Ureter (tissue), 1 donor: ENCODE results near the gene MPHOSPH10. TPM values are rescaled to one million over a fixed set of nuclear protein-coding genes. Genes with fewer than 3 reads are reported as not detected.
"Not testable (repeated sequence)": the region's sequence is repeated elsewhere in the genome, so short reads cannot be mapped to it uniquely, and the experiment has no call there.

ENCODE experiments used
- DNase-seq: peaks from one replicate; pipeline ENCODE4 v3.0.0-alpha.2; 2020; ENCODE audit warnings: low spot score
- total RNA-seq: library from RNA; stranded (reverse); gene quantifications from one replicate; pipeline ENCODE4 v1.2.4, GENCODE V29; 2023
- donor health status: DM: yes; HTN: yes; CAD: no.

MPHOSPH10 gene
- total RNA-seq, 1 donor from 2014 or later, result 54.0 TPM

GRCh38 chr2:71122387-71123298 lies 7.8 kb upstream of the MPHOSPH10 start:
- no peak for DNase-seq

GRCh38 chr2:71125506-71126294 lies 4.7 kb upstream of the MPHOSPH10 start:
- no peak for DNase-seq

GRCh38 chr2:71126957-71127356 lies 3.5 kb upstream of the MPHOSPH10 start:
- no peak for DNase-seq

GRCh38 chr2:71129114-71129901 lies 1.1 kb upstream of the MPHOSPH10 start:
- peak; percentile 77 for DNase-seq

GRCh38 chr2:71129902-71130151 lies 607 bp upstream of the MPHOSPH10 start:
- no peak for DNase-seq

GRCh38 chr2:71130905-71131244 lies 441 bp downstream of the MPHOSPH10 start:
- no peak for DNase-seq

- not testable (repeated sequence) for DNase-seq
Measured at GRCh38 chr2:71131387-71132166, 1.1 kb downstream of the MPHOSPH10 start.

GRCh38 chr2:71133603-71134002 lies 3.2 kb downstream of the MPHOSPH10 start:
- DNase-seq, result no peak

GRCh38 chr2:71136174-71136573 lies 5.7 kb downstream of the MPHOSPH10 start:
- no peak for DNase-seq

- DNase-seq, result no peak
Measured at GRCh38 chr2:71143782-71144181, 13.3 kb downstream of the MPHOSPH10 start.

- DNase-seq, result no peak
Measured at GRCh38 chr2:71148506-71149063, 18.2 kb downstream of the MPHOSPH10 start.

GRCh38 chr2:71150082-71150816 lies 19.8 kb downstream of the MPHOSPH10 start:
- no peak for DNase-seq

- DNase-seq, result no peak
Measured at GRCh38 chr2:71151620-71152019, 21.2 kb downstream of the MPHOSPH10 start.

- DNase-seq, result no peak
Measured at GRCh38 chr2:71153585-71154224, 23.3 kb downstream of the MPHOSPH10 start.

- no peak for DNase-seq
Measured at GRCh38 chr2:71154279-71154678, 23.8 kb downstream of the MPHOSPH10 start.

GRCh38 chr2:71154798-71155197 lies 24.4 kb downstream of the MPHOSPH10 start:
- DNase-seq, result no peak

- no peak for DNase-seq
Measured at GRCh38 chr2:71155846-71156245, 25.4 kb downstream of the MPHOSPH10 start.

GRCh38 chr2:71156573-71156972 lies 26.1 kb downstream of the MPHOSPH10 start:
- no peak for DNase-seq

- DNase-seq, result peak; percentile 43
Measured at GRCh38 chr2:71157124-71157793, 26.8 kb downstream of the MPHOSPH10 start.
